A204.1 (cell line): ENCODE results near the gene LRRFIP2.
"Not testable (repeated sequence)": the region's sequence is repeated elsewhere in the genome, so short reads cannot be mapped to it uniquely, and the experiment has no call there.

Source experiments
- FAIRE-seq: peaks from 2 replicates; lab custom pipeline; 2012; peaks lifted over from hg19 to GRCh38; lab: Jason Lieb, UNC

The LRRFIP2 gene

GRCh38 chr3:37174532-37175126 is at the start of gene LRRFIP2:
LRRFIP2 (minus strand) TSS chr3:37174582; CDS start chr3:37148983, 25,599 bp downstream.
- FAIRE-seq, result no peak

GRCh38 chr3:37223576-37223975 is 49.2 kb upstream of the LRRFIP2 start:
- FAIRE-seq, result no peak

- no peak for FAIRE-seq
Measured at GRCh38 chr3:37223141-37223558, 48.8 kb upstream of the LRRFIP2 start.

- not testable (repeated sequence) for FAIRE-seq
Measured at GRCh38 chr3:37222542-37222941, 48.2 kb upstream of the LRRFIP2 start.

- no peak for FAIRE-seq
Measured at GRCh38 chr3:37221407-37221806, 47.0 kb upstream of the LRRFIP2 start.

- FAIRE-seq, result no peak
Measured at GRCh38 chr3:37219266-37219665, 44.9 kb upstream of the LRRFIP2 start.

- FAIRE-seq, result no peak
Measured at GRCh38 chr3:37218206-37218605, 43.8 kb upstream of the LRRFIP2 start.

- no peak for FAIRE-seq
Measured at GRCh38 chr3:37217098-37217849, 42.9 kb upstream of the LRRFIP2 start.

GRCh38 chr3:37216597-37217097 is 42.3 kb upstream of the LRRFIP2 start:
- FAIRE-seq, result no peak

- no peak for FAIRE-seq
Measured at GRCh38 chr3:37214076-37214475, 39.7 kb upstream of the LRRFIP2 start.

GRCh38 chr3:37210230-37210629 is 35.8 kb upstream of the LRRFIP2 start:
- FAIRE-seq, result no peak

- not testable (repeated sequence) for FAIRE-seq
Measured at GRCh38 chr3:37208576-37208975, 34.2 kb upstream of the LRRFIP2 start.

GRCh38 chr3:37208008-37208407 is 33.6 kb upstream of the LRRFIP2 start:
- FAIRE-seq, result not testable (repeated sequence)

- not testable (repeated sequence) for FAIRE-seq
Measured at GRCh38 chr3:37206041-37206440, 31.7 kb upstream of the LRRFIP2 start.

- no peak for FAIRE-seq
Measured at GRCh38 chr3:37204314-37204713, 29.9 kb upstream of the LRRFIP2 start.

GRCh38 chr3:37202035-37202434 is 27.7 kb upstream of the LRRFIP2 start:
- FAIRE-seq, result no peak

GRCh38 chr3:37200141-37200540 is 25.8 kb upstream of the LRRFIP2 start:
- FAIRE-seq, result no peak

GRCh38 chr3:37198996-37199395 is 24.6 kb upstream of the LRRFIP2 start:
- FAIRE-seq, result no peak

- FAIRE-seq, result no peak
Measured at GRCh38 chr3:37198547-37198946, 24.2 kb upstream of the LRRFIP2 start.

GRCh38 chr3:37197810-37198371 is 23.5 kb upstream of the LRRFIP2 start:
- FAIRE-seq, result no peak

- FAIRE-seq, result no peak
Measured at GRCh38 chr3:37194533-37194932, 20.2 kb upstream of the LRRFIP2 start.

GRCh38 chr3:37190667-37191066 is 16.3 kb upstream of the LRRFIP2 start:
- no peak for FAIRE-seq

GRCh38 chr3:37189109-37189508 is 14.7 kb upstream of the LRRFIP2 start:
- FAIRE-seq, result no peak
